Sigmoid colon (tissue), 3 donors: Measurements from ENCODE around the gene ABCA2.

Experiments used
- POLR2A ChIP-seq, 2 donors: fragments of 450-650 bp; IDR thresholded peaks; one replicate each; pipeline ENCODE4 v1.6.1; 2016; ENCODE audit warnings: antibody characterized with exemption in 2 of 2, mild to moderate bottlenecking in 2 of 2, moderate library complexity in 2 of 2
- TF ChIP-seq, protein P1 (sequence below), 4 experiments: fragments of 450-650 bp in 3 of 4; fragments of 200-600 bp in 1 of 4; IDR thresholded peaks; one replicate each; pipeline ENCODE4 v1.5.1; 2016 to 2019; ENCODE audit warnings: antibody characterized with exemption in 4 of 4, mild to moderate bottlenecking in 3 of 4, moderate library complexity in 2 of 4

DNA sequence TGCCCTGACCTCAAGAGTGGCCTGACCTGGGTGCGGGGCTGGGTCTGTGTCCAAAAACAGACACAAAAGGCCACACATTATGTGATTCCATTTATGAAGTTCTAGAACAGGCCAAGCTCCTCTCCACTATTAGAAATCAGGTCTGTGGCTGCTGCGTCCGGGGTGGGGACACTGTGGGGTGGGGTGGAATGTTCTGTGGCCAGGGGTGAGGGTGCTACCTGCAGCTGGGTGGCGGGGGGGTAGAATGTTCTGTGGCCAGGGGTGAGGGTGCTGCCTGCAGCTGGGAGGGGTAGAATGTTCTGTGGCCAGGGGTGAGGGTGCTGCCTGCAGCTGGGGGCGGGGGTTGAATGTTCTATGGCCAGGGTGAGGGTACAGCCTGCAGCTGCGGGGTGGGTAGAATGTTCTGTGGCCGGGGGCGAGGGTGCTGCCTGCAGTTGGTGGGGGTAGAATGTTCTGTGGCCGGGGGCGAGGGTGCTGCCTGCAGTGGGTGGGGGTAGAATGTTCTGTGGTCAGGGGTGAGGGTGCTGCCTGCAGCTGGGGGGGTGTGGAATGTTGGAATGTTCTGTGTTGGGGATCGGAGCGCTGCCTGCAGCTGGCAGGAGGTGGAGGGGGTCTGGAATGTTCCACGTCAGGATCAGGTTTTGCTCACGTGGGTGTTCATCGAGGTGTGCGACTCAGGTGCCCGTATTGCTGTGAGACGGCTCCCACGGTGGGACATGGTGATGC, 67.7 kb downstream of the ABCA2 start:
- TF ChIP-seq, protein P1, sequence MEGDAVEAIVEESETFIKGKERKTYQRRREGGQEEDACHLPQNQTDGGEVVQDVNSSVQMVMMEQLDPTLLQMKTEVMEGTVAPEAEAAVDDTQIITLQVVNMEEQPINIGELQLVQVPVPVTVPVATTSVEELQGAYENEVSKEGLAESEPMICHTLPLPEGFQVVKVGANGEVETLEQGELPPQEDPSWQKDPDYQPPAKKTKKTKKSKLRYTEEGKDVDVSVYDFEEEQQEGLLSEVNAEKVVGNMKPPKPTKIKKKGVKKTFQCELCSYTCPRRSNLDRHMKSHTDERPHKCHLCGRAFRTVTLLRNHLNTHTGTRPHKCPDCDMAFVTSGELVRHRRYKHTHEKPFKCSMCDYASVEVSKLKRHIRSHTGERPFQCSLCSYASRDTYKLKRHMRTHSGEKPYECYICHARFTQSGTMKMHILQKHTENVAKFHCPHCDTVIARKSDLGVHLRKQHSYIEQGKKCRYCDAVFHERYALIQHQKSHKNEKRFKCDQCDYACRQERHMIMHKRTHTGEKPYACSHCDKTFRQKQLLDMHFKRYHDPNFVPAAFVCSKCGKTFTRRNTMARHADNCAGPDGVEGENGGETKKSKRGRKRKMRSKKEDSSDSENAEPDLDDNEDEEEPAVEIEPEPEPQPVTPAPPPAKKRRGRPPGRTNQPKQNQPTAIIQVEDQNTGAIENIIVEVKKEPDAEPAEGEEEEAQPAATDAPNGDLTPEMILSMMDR (IDR thresholded peaks at IDR 0.05) = no peak
- no peak for TF ChIP-seq POLR2A (IDR thresholded peaks at IDR 0.05)
